Astrocyte of the cerebellum (primary cell): ENCODE data around the gene CXCR6.

Experiments
- DNase-seq: peaks from one replicate; pipeline ENCODE4 v3.0.0-alpha.2; 2011; ENCODE audit warnings: low read depth
- H3K4me3 ChIP-seq: 2 replicates; pipeline ENCODE4 v1.5.1; 2011; ENCODE audit warnings: mild to moderate bottlenecking, low read depth, low read length, moderate library complexity
- in situ Hi-C: cut with HindIII; loops from 2 replicates; pipeline ENCODE4 v1.10.0; 2017; ENCODE audit warnings: low sequenced_read_pairs
- TF ChIP-seq, protein P1 (sequence below): IDR thresholded peaks from 2 replicates; pipeline ENCODE4 v1.5.1; 2012; ENCODE audit warnings: low read length, low read depth, moderate library complexity, mild to moderate bottlenecking; ENCODE audit errors: missing control alignments

The CXCR6 gene

DNA sequence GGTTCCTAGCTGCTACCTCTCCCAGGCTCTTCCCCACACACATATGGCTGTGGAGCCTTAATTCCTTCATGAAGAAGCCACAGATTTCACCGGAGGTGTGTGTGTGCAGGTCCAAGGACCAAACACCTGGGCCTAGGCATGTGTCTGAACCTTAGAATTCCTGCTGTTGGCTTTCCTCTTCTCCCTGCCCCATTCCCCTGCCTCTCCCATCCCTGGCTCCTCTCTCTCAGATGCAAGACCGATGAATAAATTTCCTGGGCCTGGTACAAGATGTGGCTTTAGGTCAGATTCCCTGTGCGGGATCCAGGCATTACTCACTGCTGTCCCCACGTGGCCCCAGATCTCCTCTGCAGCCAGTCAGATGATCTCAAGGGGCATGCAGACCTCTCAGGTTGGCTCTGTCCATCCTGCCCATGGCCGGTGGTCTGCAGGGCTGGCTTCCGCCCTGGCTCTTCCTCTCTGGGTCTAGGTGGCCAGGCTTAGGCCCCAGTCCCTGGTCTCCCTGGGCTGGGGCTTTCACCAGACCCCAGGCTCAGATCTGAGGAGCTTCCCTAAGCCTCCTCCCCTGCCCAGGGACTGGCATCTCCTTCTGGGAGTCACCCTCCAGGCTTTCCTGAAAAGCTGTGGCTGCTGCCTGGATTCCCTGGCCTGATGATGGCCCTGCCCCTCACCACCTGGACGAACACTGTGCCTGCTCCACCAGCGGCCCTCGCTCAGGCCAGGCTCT, 36.4 kb upstream of the CXCR6 start:
- in situ Hi-C loops: no loop called here
- no peak overlapping the region for H3K4me3 ChIP-seq
- TF ChIP-seq, protein P1, sequence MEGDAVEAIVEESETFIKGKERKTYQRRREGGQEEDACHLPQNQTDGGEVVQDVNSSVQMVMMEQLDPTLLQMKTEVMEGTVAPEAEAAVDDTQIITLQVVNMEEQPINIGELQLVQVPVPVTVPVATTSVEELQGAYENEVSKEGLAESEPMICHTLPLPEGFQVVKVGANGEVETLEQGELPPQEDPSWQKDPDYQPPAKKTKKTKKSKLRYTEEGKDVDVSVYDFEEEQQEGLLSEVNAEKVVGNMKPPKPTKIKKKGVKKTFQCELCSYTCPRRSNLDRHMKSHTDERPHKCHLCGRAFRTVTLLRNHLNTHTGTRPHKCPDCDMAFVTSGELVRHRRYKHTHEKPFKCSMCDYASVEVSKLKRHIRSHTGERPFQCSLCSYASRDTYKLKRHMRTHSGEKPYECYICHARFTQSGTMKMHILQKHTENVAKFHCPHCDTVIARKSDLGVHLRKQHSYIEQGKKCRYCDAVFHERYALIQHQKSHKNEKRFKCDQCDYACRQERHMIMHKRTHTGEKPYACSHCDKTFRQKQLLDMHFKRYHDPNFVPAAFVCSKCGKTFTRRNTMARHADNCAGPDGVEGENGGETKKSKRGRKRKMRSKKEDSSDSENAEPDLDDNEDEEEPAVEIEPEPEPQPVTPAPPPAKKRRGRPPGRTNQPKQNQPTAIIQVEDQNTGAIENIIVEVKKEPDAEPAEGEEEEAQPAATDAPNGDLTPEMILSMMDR: peak; percentile 74
- DNase-seq: peak; percentile 34

- no peak for DNase-seq
- no peak overlapping the region for H3K4me3 ChIP-seq
- TF ChIP-seq, protein P1: no peak
These were observed 35.2 kb upstream of the CXCR6 start for GRCh38 chr3:45907769-45908705.

DNA sequence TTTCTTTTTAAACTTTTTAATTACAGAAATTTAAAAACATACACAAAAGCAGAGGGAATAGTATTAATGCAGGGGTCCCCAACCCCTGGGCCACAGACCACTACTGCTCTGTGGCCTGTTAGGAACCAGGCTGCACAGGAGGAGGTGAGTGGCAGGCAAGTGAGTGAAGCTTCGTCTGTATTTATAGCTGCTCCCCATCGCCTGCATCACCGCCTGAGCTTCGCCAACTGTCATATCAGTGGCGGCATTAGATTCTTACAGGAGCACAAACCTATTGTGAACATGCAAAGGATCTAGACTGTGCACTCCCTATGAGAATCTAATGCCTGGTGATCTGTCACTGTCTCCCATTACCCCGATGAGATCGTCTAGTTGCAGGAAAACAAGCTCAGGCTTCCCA, 34.5 kb upstream of the CXCR6 start:
- H3K4me3 ChIP-seq: no peak overlapping the region
- TF ChIP-seq, protein P1: no peak
- no peak for DNase-seq
- in situ Hi-C loops: no loop called here

More at GRCh38 chr3:45907769-45908705, 35.2 kb upstream of the CXCR6 start:
- in situ Hi-C loops: no loop called here

- no peak overlapping the region for H3K4me3 ChIP-seq
- TF ChIP-seq, protein P1: no peak
- no peak for DNase-seq
- in situ Hi-C loops: no loop called here
These were observed 33.7 kb upstream of the CXCR6 start for GRCh38 chr3:45909542-45909941.

DNA sequence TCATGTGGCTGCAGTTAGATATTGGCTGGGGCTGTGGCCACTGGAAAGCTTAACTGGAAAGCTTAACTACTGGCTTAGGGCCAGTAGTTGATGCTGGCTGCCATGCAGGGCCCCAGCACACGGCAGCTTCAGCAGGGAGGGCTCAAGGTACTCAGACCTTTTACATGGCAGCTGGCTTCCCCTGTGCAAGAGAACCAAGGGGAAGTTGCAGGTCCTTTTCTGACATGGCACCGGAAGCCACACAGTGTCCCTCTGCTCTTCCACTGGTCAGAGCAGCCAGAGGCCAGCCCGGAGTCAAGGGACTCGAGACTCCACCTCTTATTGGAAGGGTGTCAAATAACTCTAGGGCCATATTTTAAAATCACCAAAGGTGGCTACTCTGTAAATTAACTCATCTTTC, 32.4 kb upstream of the CXCR6 start:
- no peak for DNase-seq
- TF ChIP-seq, protein P1: no peak
- in situ Hi-C loops: no loop called here
- no peak overlapping the region for H3K4me3 ChIP-seq

GRCh38 chr3:45911511-45912226, 31.6 kb upstream of the CXCR6 start:
- TF ChIP-seq, protein P1: no peak
- in situ Hi-C loops: no loop called here

More at GRCh38 chr3:45911511-45912226, 31.6 kb upstream of the CXCR6 start:
- DNase-seq: no peak
- no peak overlapping the region for H3K4me3 ChIP-seq
